ENCODE measurements around the gene PARD6A.

GRCh38 chr16:67667453-67667816 lies 6.7 kb downstream of the PARD6A start:
- no peak for TF ChIP-seq CTCF (IDR thresholded peaks at IDR 0.05)
- no peak for TF ChIP-seq POLR2A (IDR thresholded peaks at IDR 0.05)

All from adrenal gland (tissue), 5 donors.